BLaER1 (cell line): ENCODE measurements around the gene C16orf96.

Experiments used
- H3K27ac ChIP-seq: shearing (Covaris generic); formaldehyde crosslinking; 2 replicates; pipeline ENCODE4 v1.8.1; 2022
- H3K27me3 ChIP-seq: shearing (Covaris generic); formaldehyde crosslinking; 2 replicates; pipeline ENCODE4 v1.8.1; 2022
- H3K36me3 ChIP-seq: shearing (Covaris generic); formaldehyde crosslinking; 2 replicates; pipeline ENCODE4 v1.8.1; 2022
- H3K4me1 ChIP-seq: shearing (Covaris generic); formaldehyde crosslinking; 2 replicates; pipeline ENCODE4 v1.8.1; 2022
- H3K4me2 ChIP-seq: shearing (Covaris generic); formaldehyde crosslinking; 2 replicates; pipeline ENCODE4 v1.8.1; 2022
- H3K4me3 ChIP-seq: shearing (Covaris generic); formaldehyde crosslinking; 2 replicates; pipeline ENCODE4 v1.8.1; 2022
- H3K9ac ChIP-seq: shearing (Covaris generic); formaldehyde crosslinking; 2 replicates; pipeline ENCODE4 v1.8.1; 2022
- H3K9me3 ChIP-seq: shearing (Covaris generic); formaldehyde crosslinking; 2 replicates; pipeline ENCODE4 v1.8.1; 2022
- H4K20me1 ChIP-seq: shearing (Covaris generic); formaldehyde crosslinking; 2 replicates; pipeline ENCODE4 v1.8.1; 2022
- Cebpa-rat ChIP-seq: shearing (Covaris generic); IDR thresholded peaks from 2 replicates; pipeline ENCODE4 v1.8.1; 2022

Gene C16orf96

DNA sequence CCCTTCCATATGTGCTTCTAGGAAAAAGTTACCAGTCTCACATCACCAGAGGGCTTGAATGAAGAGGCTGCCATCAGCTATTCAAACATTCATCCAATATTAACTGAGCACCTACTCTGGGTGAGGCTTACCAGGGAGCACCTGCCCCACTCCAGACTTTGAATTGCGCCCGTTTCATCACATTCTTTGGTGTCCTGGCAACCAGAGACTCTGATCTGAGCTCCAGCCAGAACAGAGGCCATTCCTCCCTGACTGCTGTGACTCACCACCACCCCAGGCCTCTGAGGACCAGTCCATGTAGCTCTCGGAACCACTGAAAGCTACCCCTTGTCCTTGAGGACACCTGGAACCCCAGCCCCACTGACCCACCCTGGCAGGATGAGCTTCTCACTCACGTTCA lies at the start of gene C16orf96:
C16orf96 (plus strand) TSS at position 229 of the 400 bp plus-strand sequence; CDS start at position 379, 150 bp downstream.
- Histone ChIP-seq H3K36me3 (no peaks in the 10 kb centered on the region), H3K4me2 (peak within 1 kb of the TSS; percentile 82), H3K9ac (no peak within 1 kb of the TSS)

DNA sequence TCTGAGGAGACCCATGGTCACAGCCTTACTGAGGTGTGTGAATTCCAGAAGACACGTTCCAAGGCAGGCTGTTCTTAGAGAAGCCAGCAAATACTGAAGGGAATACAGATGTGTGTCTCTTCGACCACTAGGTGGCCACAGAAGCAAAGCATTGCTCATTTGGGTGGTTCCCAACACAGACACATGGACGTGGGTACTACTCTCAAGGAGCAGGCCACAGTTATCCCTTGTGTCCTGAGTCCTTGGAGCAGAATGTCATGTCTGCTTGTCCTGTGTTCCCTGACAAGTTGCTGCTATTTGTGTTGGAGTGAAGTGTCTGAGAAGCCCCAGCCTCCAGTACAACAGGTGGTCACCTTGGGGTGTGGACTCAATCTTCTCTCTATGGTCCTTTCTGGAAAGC lies 49.7 kb upstream of the C16orf96 start:
- H4K20me1 ChIP-seq: peaks cover 89% of the 10 kb centered on the region
- peaks cover 56% of the 10 kb centered on the region for H3K36me3 ChIP-seq
- peaks cover 23% of the 10 kb centered on the region for H3K4me1 ChIP-seq
- TF ChIP-seq Cebpa-rat: no peak
- no peaks in the 10 kb centered on the region for H3K27me3 ChIP-seq
- H3K9ac ChIP-seq: no peak overlapping the region
- H3K4me2 ChIP-seq: no peak overlapping the region
- no peak overlapping the region for H3K27ac ChIP-seq
- H3K4me3 ChIP-seq: no peak overlapping the region
- no peaks in the 10 kb centered on the region for H3K9me3 ChIP-seq

More for the DNA sequence above, at the start of gene C16orf96:
- Histone ChIP-seq H3K27ac (peak within 1 kb of the TSS; percentile 60), H3K27me3 (no peaks in the 10 kb centered on the region), H4K20me1 (no peaks in the 10 kb centered on the region), H3K4me3 (peak within 1 kb of the TSS; percentile 34), H3K4me1 (peaks cover 46% of the 10 kb centered on the region), H3K9me3 (no peaks in the 10 kb centered on the region)
- no peak for TF ChIP-seq Cebpa-rat

DNA sequence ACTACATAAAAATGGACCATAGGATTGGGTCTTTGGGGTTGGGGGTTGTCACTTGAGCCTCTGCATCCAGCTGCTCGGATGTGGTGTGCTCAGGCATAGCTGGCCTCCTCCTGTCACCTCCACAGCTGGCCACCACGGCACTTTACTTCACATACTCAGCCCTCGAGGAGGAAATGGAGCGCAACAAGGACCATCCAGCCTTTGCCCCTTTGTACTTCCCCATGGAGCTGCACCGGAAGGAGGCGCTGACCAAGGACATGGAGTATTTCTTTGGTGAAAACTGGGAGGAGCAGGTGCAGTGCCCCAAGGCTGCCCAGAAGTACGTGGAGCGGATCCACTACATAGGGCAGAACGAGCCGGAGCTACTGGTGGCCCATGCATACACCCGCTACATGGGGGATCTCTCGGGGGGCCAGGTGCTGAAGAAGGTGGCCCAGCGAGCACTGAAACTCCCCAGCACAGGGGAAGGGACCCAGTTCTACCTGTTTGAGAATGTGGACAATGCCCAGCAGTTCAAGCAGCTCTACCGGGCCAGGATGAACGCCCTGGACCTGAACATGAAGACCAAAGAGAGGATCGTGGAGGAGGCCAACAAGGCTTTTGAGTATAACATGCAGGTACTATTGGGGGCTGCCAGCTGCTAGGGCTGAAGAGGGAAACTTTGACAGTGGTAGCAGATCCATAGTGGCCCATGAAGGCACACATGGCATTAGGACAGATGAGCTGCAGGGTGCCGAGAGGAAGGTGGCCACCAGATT lies 48.4 kb upstream of the C16orf96 start:
- H3K4me3 ChIP-seq: no peak overlapping the region
- H3K27me3 ChIP-seq: no peaks in the 10 kb centered on the region
- no peak for TF ChIP-seq Cebpa-rat
- no peak overlapping the region for H3K9ac ChIP-seq
- H3K4me1 ChIP-seq: peaks cover 23% of the 10 kb centered on the region
- no peaks in the 10 kb centered on the region for H3K9me3 ChIP-seq
- H4K20me1 ChIP-seq: peaks cover 81% of the 10 kb centered on the region
- peaks cover 69% of the 10 kb centered on the region for H3K36me3 ChIP-seq
- no peak overlapping the region for H3K27ac ChIP-seq
- H3K4me2 ChIP-seq: no peak overlapping the region

DNA sequence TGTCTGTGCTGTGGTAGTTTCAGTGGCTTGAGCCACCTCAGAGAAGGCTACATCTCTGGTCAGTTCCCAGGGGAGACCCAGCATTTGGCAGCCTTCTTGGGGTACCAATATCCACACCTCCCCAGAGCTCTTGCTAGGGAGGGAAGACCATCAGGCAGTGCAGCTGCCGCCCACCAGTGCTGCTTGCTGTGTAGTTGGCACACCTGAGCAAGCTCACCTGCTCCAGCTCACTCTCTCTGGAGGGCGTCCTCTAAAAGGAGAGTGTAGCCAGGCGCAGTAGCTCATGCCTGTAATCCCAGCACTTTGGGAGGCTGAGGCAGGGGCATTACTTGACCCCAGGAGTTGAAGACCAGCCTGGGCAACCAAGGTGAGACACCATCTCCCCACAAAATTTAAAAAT lies 47.3 kb upstream of the C16orf96 start:
- Histone ChIP-seq H3K9me3 (no peaks in the 10 kb centered on the region), H3K4me2 (no peak overlapping the region), H3K36me3 (peaks cover 79% of the 10 kb centered on the region), H3K4me3 (no peak overlapping the region), H3K27ac (no peak overlapping the region), H3K27me3 (no peaks in the 10 kb centered on the region), H3K9ac (no peak overlapping the region), H4K20me1 (peaks cover 70% of the 10 kb centered on the region), H3K4me1 (peaks cover 30% of the 10 kb centered on the region)
- no peak for TF ChIP-seq Cebpa-rat

DNA sequence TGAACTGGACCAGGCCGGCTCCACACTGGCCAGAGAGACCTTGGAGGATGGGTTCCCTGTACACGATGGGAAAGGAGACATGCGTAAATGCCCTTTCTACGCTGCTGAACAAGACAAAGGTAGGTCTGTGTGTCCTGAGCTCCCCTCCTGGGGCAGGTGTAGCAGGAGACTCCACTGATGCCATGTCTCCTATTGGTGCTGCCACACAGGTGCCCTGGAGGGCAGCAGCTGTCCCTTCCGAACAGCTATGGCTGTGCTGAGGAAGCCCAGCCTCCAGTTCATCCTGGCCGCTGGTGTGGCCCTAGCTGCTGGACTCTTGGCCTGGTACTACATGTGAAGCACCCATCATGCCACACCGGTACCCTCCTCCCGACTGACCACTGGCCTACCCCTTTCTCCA lies 46.7 kb upstream of the C16orf96 start:
- Histone ChIP-seq H3K27me3 (no peaks in the 10 kb centered on the region), H3K9ac (no peak overlapping the region), H3K4me2 (no peak overlapping the region), H3K4me1 (peaks cover 32% of the 10 kb centered on the region), H3K9me3 (no peaks in the 10 kb centered on the region), H3K27ac (no peak overlapping the region), H3K36me3 (peaks cover 85% of the 10 kb centered on the region), H3K4me3 (no peak overlapping the region), H4K20me1 (peaks cover 70% of the 10 kb centered on the region)
- TF ChIP-seq Cebpa-rat: no peak

DNA sequence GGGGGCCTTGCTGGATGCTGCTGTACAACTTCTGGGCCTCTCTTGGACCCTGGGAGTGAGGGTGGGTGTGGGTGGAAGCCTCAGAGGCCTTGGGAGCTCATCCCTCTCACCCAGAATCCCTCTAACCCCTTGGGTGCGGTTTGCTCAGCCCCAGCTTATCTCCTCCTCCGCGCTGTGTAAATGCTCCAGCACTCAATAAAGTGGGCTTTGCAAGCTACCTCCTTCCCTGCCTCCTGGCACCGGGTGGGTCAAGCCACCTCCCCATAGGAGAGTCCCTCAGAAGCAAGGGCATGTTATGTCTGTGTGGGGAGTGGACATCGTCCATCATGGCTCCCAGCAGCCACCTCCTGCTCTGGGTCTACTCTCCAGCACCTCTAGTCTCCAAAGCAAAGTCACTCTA lies 46.0 kb upstream of the C16orf96 start:
- Histone ChIP-seq H3K4me2 (no peak overlapping the region), H3K27me3 (no peaks in the 10 kb centered on the region), H3K9me3 (no peaks in the 10 kb centered on the region), H3K4me3 (no peak overlapping the region), H3K27ac (no peak overlapping the region), H4K20me1 (peaks cover 70% of the 10 kb centered on the region), H3K9ac (no peak overlapping the region), H3K36me3 (peaks cover 90% of the 10 kb centered on the region), H3K4me1 (peaks cover 34% of the 10 kb centered on the region)
- no peak for TF ChIP-seq Cebpa-rat

DNA sequence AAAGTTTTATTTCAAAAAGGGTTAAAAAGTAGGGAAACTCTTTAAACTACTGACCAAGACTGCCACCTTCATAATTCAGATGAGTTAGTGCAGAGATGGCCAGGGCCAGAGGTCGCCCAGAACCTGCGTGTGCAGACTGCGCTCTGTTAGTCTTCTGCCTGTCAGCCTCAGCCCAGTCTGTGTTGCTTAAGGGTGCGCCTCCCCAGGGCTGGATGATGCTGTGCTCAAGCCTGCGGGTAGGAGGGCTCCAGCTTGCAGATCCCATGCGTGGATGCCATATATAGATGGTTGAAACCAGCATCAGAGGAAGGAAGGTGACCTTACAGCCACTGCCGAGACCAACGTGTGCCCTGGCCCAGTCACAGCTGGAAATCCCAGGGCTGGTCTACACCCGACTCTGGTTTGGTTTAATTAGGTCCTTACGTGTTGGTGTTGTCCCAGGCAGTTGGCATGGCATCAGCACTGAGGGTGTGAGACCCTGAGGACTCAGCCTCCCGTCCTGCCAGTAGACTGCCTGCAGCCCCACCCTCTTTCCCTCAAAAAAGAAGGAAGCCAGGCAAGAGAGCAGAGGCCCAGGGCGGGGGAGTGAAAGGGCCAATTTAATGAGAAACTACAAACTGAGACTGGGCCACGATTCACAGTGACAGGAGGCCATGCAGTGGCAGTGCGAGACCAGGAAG lies 45.3 kb upstream of the C16orf96 start:
- H3K36me3 ChIP-seq: peaks cover 88% of the 10 kb centered on the region
- H3K4me2 ChIP-seq: no peak overlapping the region
- H3K4me1 ChIP-seq: peaks cover 34% of the 10 kb centered on the region

DNA sequence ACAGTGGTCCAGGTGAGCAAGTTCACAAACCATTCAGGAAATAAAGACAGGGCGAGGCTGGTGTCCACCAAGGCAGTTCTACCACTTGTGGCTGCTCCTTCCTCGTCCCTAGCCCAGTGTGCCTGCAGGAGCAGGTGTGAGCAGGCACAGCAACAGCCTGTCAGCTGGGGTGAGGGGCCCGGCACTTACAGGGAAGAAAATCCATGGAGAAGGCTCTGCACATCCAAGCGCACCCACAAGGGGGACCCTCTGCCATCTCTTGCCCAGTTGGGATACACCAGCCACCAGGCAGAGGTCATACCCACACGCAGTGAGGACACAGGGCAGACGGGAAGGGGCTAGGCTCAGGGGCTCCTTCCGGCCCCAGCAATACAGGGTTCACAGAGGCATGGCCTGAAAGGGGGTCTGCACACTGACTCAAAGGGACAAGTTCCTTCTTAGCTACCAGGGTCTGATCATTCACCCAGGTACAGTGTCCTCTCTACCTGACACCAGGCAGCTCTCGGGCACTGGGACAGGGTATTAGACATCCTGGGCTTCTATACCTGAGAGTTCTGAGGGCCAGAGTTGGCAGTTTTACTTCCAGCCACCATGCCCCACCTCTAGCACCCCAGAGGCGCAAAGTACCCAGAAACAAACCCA lies 44.6 kb upstream of the C16orf96 start:
- H3K9ac ChIP-seq: no peak overlapping the region
- TF ChIP-seq Cebpa-rat: no peak
- H3K36me3 ChIP-seq: peaks cover 82% of the 10 kb centered on the region
- H3K27me3 ChIP-seq: no peaks in the 10 kb centered on the region
- H3K4me3 ChIP-seq: no peak overlapping the region
- peaks cover 65% of the 10 kb centered on the region for H4K20me1 ChIP-seq
- no peaks in the 10 kb centered on the region for H3K9me3 ChIP-seq
- peaks cover 36% of the 10 kb centered on the region for H3K4me1 ChIP-seq
- no peak overlapping the region for H3K27ac ChIP-seq
- no peak overlapping the region for H3K4me2 ChIP-seq

More for the DNA sequence above, 45.3 kb upstream of the C16orf96 start:
- no peak overlapping the region for H3K27ac ChIP-seq
- no peak for TF ChIP-seq Cebpa-rat
- no peak overlapping the region for H3K9ac ChIP-seq
- no peaks in the 10 kb centered on the region for H3K9me3 ChIP-seq
- no peak overlapping the region for H3K4me3 ChIP-seq
- H3K27me3 ChIP-seq: no peaks in the 10 kb centered on the region
- H4K20me1 ChIP-seq: peaks cover 70% of the 10 kb centered on the region

DNA sequence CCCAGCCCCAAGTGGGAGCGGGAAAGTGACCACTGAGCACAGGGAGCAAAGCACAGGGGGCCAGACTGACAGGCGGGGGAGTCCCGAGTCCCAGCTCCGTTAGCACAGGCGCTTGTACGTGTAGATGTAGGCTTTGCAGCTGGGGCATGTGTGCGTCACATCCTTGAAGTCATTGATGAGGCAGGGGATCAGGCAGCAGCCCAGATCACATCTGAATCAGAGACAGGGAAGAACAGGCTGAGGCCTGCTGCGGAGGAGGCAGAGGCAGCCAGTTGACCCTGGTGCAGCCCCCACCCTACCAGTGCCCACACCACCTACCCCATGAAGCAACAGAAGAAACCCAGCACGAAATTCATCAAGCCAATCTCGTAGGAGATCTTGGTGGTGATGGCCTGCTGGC lies 43.7 kb upstream of the C16orf96 start:
- peaks cover 73% of the 10 kb centered on the region for H3K36me3 ChIP-seq

More for the DNA sequence above, 43.7 kb upstream of the C16orf96 start:
- Histone ChIP-seq H3K4me1 (peaks cover 43% of the 10 kb centered on the region), H3K27ac (no peak overlapping the region), H3K27me3 (no peaks in the 10 kb centered on the region), H3K9me3 (no peaks in the 10 kb centered on the region), H3K9ac (no peak overlapping the region), H4K20me1 (peaks cover 62% of the 10 kb centered on the region), H3K4me3 (no peak overlapping the region), H3K4me2 (no peak overlapping the region)
- no peak for TF ChIP-seq Cebpa-rat
